Endothelial cell of umbilical vein (primary cell): ENCODE measurements around the gene ATXN3.

Experiments
- EZH2 ChIP-seq: IDR thresholded peaks from 2 replicates; pipeline ENCODE4 v1.6.1; 2012; ENCODE audit warnings: borderline replicate concordance, low read depth, mild to moderate bottlenecking, moderate library complexity, low read length, inconsistent platforms; ENCODE audit not compliant: severe bottlenecking
- JUN ChIP-seq: IDR thresholded peaks from 2 replicates; pipeline ENCODE4 v1.6.1; 2011; ENCODE audit warnings: borderline replicate concordance, low read depth; ENCODE audit not compliant: insufficient read length, insufficient read depth
- POLR2A ChIP-seq: IDR thresholded peaks from 2 replicates; pipeline ENCODE4 v1.6.1; 2012; ENCODE audit warnings: low read depth, mild to moderate bottlenecking, control low read depth, low read length
- POLR2AphosphoS5 ChIP-seq: IDR thresholded peaks from 2 replicates; pipeline ENCODE4 v1.6.1; 2012; ENCODE audit warnings: low read depth, mild to moderate bottlenecking, control low read depth, low read length, moderate library complexity; ENCODE audit not compliant: insufficient read depth
- TF ChIP-seq, protein P1 (sequence below), 2 donors: IDR thresholded peaks; 1 replicate in 1 of 2; 2 replicates in 1 of 2; pipeline ENCODE4 v1.5.1; 2011; ENCODE audit warnings: low read length in 2 of 2, mild to moderate bottlenecking in 2 of 2, moderate library complexity in 2 of 2, control low read depth in 1 of 2, inconsistent platforms in 1 of 2, low read depth in 1 of 2; ENCODE audit not compliant: insufficient read depth in 1 of 2; ENCODE audit errors: extremely low read depth in 1 of 2

- TF ChIP-seq, protein P1, sequence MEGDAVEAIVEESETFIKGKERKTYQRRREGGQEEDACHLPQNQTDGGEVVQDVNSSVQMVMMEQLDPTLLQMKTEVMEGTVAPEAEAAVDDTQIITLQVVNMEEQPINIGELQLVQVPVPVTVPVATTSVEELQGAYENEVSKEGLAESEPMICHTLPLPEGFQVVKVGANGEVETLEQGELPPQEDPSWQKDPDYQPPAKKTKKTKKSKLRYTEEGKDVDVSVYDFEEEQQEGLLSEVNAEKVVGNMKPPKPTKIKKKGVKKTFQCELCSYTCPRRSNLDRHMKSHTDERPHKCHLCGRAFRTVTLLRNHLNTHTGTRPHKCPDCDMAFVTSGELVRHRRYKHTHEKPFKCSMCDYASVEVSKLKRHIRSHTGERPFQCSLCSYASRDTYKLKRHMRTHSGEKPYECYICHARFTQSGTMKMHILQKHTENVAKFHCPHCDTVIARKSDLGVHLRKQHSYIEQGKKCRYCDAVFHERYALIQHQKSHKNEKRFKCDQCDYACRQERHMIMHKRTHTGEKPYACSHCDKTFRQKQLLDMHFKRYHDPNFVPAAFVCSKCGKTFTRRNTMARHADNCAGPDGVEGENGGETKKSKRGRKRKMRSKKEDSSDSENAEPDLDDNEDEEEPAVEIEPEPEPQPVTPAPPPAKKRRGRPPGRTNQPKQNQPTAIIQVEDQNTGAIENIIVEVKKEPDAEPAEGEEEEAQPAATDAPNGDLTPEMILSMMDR (IDR thresholded peaks at IDR 0.05; ENCODE audit: extremely low read depth in 1 of 2, insufficient read depth in 1 of 2, low read depth in 1 of 2, low read length in 2 of 2) = no peak
- TF ChIP-seq POLR2AphosphoS5 (no peak), EZH2 (no peak), POLR2A (no peak), JUN (no peak)
These were observed 564 bp downstream of the ATXN3 start for GRCh38 chr14:92105893-92106142.
